Endodermal cell (in vitro differentiated cells): ENCODE data around the gene NMD3. TPM values are rescaled to one million over a fixed set of nuclear protein-coding genes. Genes with fewer than 3 reads are reported as not detected.

ENCODE experiments used
- DNase-seq: peaks from one replicate; pipeline ENCODE4 v3.0.0-alpha.2; 2017
- H3K27ac ChIP-seq: 2 replicates; pipeline ENCODE4 v1.5.1; 2013; ENCODE audit warnings: mild to moderate bottlenecking, low read depth, low read length, moderate library complexity
- H3K27me3 ChIP-seq: 2 replicates; pipeline ENCODE4 v1.6.1; 2013; ENCODE audit warnings: mild to moderate bottlenecking, low read length, moderate library complexity; ENCODE audit not compliant: insufficient read depth, control insufficient read depth, poor library complexity, severe bottlenecking
- H3K36me3 ChIP-seq: 2 replicates; pipeline ENCODE4 v1.7.0; 2013; ENCODE audit warnings: mild to moderate bottlenecking, low read length, moderate library complexity; ENCODE audit not compliant: control insufficient read depth, insufficient read depth
- H3K4me1 ChIP-seq: one replicate; pipeline ENCODE4 v1.7.0; 2013; ENCODE audit warnings: low read length; ENCODE audit not compliant: control insufficient read depth, insufficient read depth
- H3K4me3 ChIP-seq: 2 replicates; pipeline ENCODE4 v1.5.1; 2013; ENCODE audit warnings: mild to moderate bottlenecking, low read length, moderate library complexity
- H3K9ac ChIP-seq: 2 replicates; pipeline ENCODE4 v1.6.1; 2013; ENCODE audit warnings: mild to moderate bottlenecking, low read length, moderate library complexity; ENCODE audit not compliant: poor library complexity, severe bottlenecking; ENCODE audit errors: extremely low read depth
- H3K9me3 ChIP-seq: 2 replicates; pipeline ENCODE4 v1.6.1; 2013; ENCODE audit warnings: mild to moderate bottlenecking, low read length, moderate library complexity; ENCODE audit not compliant: control insufficient read depth
- H3K27ac Mint-ChIP-seq: 2 replicates; pipeline ENCODE4 v1.8.0; 2020; ENCODE audit warnings: mixed read lengths
- H3K27me3 Mint-ChIP-seq: 2 replicates; pipeline ENCODE4 v1.8.0; 2021; ENCODE audit warnings: mild to moderate bottlenecking, mixed read lengths; ENCODE audit not compliant: insufficient read depth
- H3K36me3 Mint-ChIP-seq: 2 replicates; pipeline ENCODE4 v1.8.0; 2020; ENCODE audit warnings: low read depth, mixed read lengths
- H3K4me1 Mint-ChIP-seq: 2 replicates; pipeline ENCODE4 v1.8.0; 2020; ENCODE audit warnings: mixed read lengths
- H3K4me3 Mint-ChIP-seq: 2 replicates; pipeline ENCODE4 v1.8.0; 2020; ENCODE audit warnings: mild to moderate bottlenecking, moderate library complexity, mixed read lengths
- H3K9me3 Mint-ChIP-seq: 2 replicates; pipeline ENCODE4 v1.8.0; 2020; ENCODE audit warnings: mild to moderate bottlenecking, mixed read lengths
- CTCF ChIP-seq: fragments of 200-600 bp; sonication (generic); conservative IDR thresholded peaks from 2 replicates; pipeline ENCODE4 v1.5.0; 2021; ENCODE audit warnings: antibody characterized with exemption, mild to moderate bottlenecking
- WGBS, 2 experiments: methylation state at CpG; one replicate each; pipeline versions ENCODE4 v1.1.5 to v1.1.7; 2013; ENCODE audit warnings: missing lambda C conversion rate in 2 of 2, mixed read lengths in 1 of 2; ENCODE audit not compliant: insufficient coverage in 1 of 2, insufficient read length in 1 of 2; 5-methylcytosine and 5-hydroxymethylcytosine counted together
- total RNA-seq, 2 donors: library from RNA; stranded (reverse); fragmentation: NEBNext Ultra II Directional in 1 of 2; extraction: Animal tissue kit (Norgen Biotek cat#: 25700) in 1 of 2; gene quantifications; 2 replicates in 1 of 2; 3 replicates in 1 of 2; pipeline ENCODE4 v1.2.1, GENCODE V29; 2021

The NMD3 gene
- total RNA-seq, 2 donors from 2014 or later = 47.1 to 48.3 TPM

GRCh38 chr3:161208931-161209330 lies 12.2 kb upstream of the NMD3 start:
- peaks cover 8% of the 10 kb centered on the region for H3K4me1 Mint-ChIP-seq
- Histone ChIP-seq H3K4me1 (no peaks in the 10 kb centered on the region), H3K27me3 (no peaks in the 10 kb centered on the region), H3K4me3 (no peak overlapping the region), H3K9ac (no peak overlapping the region), H3K9me3 (no peaks in the 10 kb centered on the region), H3K36me3 (no peaks in the 10 kb centered on the region), H3K27ac (no peak overlapping the region)
- no peak for TF ChIP-seq CTCF
- DNase-seq = peak; percentile 51
- no peaks in the 10 kb centered on the region for H3K9me3 Mint-ChIP-seq
- 87 to 100% methylated on average over 1 to 4 of the region's 4 CpGs for WGBS, 2 experiments
- H3K36me3 Mint-ChIP-seq = no peaks in the 10 kb centered on the region
- H3K27ac Mint-ChIP-seq = no peak overlapping the region
- no peak overlapping the region for H3K4me3 Mint-ChIP-seq
- no peaks in the 10 kb centered on the region for H3K27me3 Mint-ChIP-seq

DNA sequence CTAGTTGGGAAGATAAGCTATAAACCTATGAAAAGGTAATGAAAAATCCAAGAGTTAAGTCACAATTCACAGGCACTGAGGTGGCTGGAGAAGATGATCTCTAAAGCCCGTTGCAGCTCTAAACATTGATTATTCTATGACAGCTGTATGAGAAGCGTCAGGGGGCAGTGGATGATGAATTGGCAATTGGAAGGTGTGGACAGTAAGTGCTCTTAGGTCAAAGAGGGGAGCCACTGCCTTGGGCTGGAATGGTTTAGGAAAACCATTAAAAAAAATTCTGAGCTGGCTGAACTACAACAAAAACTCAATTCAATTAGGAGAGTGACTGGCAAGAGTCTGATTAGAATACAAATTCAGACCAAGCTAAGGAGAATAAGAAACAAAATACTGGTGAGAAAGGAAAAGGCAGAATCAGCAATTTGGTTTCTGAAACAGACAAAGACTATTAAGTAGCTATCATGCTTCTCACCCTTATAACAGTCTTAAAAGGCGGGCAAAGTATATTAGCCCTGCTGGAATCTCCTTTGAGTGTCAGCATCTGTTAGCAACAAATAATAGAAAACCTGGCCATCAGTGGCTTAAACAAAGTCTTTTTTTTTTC lies 8.8 kb upstream of the NMD3 start:
- Histone ChIP-seq H3K4me3 (no peak overlapping the region), H3K36me3 (no peaks in the 10 kb centered on the region), H3K27me3 (no peaks in the 10 kb centered on the region), H3K4me1 (no peaks in the 10 kb centered on the region), H3K27ac (no peak overlapping the region), H3K9me3 (no peaks in the 10 kb centered on the region), H3K9ac (no peak overlapping the region)
- 93 to 96% methylated on average over 3 of the region's 3 CpGs for WGBS, 2 experiments
- Mint-ChIP-seq H3K27me3 (no peaks in the 10 kb centered on the region), H3K4me3 (no peak overlapping the region), H3K9me3 (no peaks in the 10 kb centered on the region), H3K4me1 (peaks cover 8% of the 10 kb centered on the region), H3K27ac (no peak overlapping the region), H3K36me3 (no peaks in the 10 kb centered on the region)
- DNase-seq = no peak
- no peak for TF ChIP-seq CTCF

DNA sequence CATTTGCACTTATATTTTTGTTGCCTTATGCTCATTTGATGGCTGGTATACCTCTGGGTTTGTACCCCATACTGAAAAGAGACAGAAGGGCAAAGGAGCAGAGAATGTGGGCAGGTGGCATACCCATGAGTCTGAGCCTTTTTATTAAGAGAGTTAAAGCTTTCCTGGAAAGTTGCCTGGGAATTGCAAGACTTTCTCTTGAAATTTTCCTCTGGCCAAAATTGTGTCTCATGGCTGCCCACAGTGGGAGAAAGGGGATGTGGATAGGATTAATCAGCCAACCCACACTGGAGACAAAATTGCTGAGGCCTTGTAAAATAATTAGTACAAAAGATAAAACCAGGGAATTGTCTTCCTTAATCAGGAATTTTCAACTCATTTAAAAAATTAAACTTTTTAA lies 8.2 kb upstream of the NMD3 start:
- Mint-ChIP-seq H3K4me3 (no peak overlapping the region), H3K9me3 (no peaks in the 10 kb centered on the region), H3K27ac (no peak overlapping the region), H3K36me3 (no peaks in the 10 kb centered on the region), H3K4me1 (peaks cover 8% of the 10 kb centered on the region), H3K27me3 (no peaks in the 10 kb centered on the region)
- no peak overlapping the region for H3K27ac ChIP-seq
- H3K9me3 ChIP-seq = no peaks in the 10 kb centered on the region
- no peak overlapping the region for H3K9ac ChIP-seq
- DNase-seq = no peak
- H3K4me3 ChIP-seq = no peak overlapping the region
- TF ChIP-seq CTCF = no peak
- no peaks in the 10 kb centered on the region for H3K4me1 ChIP-seq
- H3K27me3 ChIP-seq = no peaks in the 10 kb centered on the region
- H3K36me3 ChIP-seq = no peaks in the 10 kb centered on the region
